Medulla oblongata (tissue), 1 donor: ENCODE measurements around the gene USP25.

ENCODE experiments used
- DNase-seq: peaks from one replicate; pipeline ENCODE4 v3.0.0-alpha.2; 2015; ENCODE audit errors: extremely low spot score

The USP25 gene, protein sequence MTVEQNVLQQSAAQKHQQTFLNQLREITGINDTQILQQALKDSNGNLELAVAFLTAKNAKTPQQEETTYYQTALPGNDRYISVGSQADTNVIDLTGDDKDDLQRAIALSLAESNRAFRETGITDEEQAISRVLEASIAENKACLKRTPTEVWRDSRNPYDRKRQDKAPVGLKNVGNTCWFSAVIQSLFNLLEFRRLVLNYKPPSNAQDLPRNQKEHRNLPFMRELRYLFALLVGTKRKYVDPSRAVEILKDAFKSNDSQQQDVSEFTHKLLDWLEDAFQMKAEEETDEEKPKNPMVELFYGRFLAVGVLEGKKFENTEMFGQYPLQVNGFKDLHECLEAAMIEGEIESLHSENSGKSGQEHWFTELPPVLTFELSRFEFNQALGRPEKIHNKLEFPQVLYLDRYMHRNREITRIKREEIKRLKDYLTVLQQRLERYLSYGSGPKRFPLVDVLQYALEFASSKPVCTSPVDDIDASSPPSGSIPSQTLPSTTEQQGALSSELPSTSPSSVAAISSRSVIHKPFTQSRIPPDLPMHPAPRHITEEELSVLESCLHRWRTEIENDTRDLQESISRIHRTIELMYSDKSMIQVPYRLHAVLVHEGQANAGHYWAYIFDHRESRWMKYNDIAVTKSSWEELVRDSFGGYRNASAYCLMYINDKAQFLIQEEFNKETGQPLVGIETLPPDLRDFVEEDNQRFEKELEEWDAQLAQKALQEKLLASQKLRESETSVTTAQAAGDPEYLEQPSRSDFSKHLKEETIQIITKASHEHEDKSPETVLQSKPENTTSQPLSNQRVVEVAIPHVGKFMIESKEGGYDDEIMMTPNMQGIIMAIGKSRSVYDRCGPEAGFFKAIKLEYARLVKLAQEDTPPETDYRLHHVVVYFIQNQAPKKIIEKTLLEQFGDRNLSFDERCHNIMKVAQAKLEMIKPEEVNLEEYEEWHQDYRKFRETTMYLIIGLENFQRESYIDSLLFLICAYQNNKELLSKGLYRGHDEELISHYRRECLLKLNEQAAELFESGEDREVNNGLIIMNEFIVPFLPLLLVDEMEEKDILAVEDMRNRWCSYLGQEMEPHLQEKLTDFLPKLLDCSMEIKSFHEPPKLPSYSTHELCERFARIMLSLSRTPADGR

DNA sequence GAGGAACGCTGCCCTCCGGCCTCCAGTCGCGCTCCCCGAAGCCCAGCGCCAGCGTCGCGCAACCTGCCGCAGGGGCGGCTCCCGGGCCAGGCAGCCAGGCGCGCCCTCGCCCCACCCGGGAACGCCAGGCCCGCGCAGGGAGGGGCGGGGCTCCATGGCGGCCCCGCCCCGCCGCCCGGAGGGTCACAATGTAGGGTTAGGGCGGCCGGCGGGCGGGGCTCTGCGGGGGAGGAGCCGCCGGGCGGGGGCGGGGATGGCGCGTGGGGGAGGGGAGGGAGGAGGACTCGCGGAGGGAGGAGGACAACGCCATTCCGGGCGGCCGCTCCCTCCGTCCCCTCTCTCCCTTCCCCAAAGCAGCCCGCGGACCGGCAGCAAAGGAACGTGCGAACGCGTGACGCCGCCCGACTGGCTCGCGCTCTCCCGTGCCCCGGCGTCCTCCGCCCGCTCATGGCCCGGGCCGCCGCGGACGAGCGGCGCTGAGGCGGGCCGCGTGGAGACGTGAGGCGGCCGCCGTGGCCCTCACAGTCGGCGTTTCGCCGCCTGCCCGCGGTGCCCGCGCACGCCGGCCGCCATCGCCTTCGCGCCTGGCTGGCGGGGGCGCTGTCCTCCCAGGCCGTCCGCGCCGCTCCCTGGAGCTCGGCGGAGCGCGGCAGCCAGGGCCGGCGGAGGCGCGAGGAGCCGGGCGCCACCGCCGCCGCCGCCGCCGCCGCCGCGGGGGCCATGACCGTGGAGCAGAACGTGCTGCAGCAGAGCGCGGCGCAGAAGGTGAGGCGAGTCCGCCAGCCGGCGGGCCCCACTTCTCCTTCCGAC lies at the start of gene USP25:
TSS of gene USP25 (plus strand) at position 309 of the 810 bp plus-strand sequence. CDS start at position 721, 412 bp downstream.
- peak; percentile 95 for DNase-seq

DNA sequence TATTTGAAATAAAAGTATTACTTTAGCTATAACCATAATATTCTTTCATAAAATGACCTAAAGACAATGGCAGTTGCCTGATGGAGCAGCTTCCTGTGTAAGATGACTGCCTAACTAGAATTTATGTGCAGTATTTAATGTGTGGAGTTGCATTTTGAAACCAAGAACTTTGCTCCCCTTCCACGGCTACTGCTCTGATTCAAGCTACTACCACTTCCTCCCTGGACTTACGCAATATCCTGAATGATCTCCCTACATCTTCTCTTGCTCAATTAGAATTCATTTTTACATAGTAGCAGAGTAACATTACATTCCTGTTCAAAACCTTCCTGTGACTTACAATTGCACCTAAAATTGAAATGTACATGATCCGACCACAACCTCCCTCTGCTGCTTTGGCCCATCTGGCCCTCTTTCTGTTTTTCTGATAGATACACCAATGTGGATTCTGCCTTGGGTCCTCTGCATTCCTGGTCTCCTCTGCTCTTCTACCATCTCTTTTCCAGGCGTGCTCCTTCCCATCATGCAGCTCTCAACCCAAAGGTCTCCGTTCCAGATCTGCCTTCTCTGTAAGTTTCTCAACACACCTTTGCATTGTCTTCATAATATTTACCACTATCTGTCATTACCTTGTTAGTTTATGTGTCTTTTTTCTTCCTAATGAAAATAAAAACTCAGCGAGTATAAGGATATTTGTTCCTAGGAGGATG lies 47.4 kb upstream of the USP25 start:
- DNase-seq = peak; percentile 21

GRCh38 chr21:15682977-15683376 lies 46.8 kb upstream of the USP25 start:
- DNase-seq = no peak

- DNase-seq = peak; percentile 60
These were observed 43.3 kb upstream of the USP25 start for GRCh38 chr21:15686506-15686905.

DNA sequence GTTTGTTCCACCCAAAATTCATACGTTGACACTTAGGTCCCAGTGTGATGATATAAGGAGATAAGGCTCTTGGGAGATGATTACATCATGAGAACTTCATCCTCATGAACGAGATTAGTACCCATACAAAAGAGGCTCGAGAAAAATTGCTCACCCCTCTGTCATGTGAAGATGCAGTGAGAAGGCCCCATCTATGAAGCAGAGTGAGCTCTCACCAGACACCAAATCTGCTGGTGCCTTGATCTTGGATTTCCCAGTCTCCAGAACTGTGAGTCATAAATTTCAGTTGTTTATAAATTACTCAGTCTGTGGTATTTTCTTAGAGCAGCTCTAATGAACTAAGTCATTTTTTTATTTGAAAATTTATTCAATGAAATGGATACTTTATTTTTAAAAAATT lies 42.6 kb upstream of the USP25 start:
- no peak for DNase-seq

GRCh38 chr21:15688016-15688415 lies 41.8 kb upstream of the USP25 start:
- no peak for DNase-seq

GRCh38 chr21:15688809-15689208 lies 41.0 kb upstream of the USP25 start:
- DNase-seq = peak; percentile 8

- DNase-seq = no peak
These were observed 37.1 kb upstream of the USP25 start for GRCh38 chr21:15692711-15693110.

GRCh38 chr21:15695241-15695640 lies 34.5 kb upstream of the USP25 start:
- DNase-seq = no peak

DNA sequence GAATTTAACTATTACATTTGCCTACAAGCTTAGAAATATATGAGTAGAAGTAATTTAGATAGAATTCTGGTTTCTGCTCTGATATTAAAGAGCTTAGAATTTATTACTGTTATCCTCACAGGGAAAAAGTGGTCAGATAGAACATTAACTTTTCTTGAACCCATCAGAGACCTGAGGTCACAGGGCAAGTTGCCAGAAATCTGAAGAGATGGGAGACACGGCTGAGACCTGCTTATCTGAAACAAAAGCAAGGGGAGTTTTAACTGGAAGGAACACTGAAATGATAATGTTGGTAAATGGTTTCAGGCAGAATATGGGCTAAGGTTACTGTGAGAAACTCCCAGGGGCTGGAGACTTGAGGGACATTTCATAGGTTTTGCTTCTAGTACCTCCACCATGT lies 28.0 kb upstream of the USP25 start:
- DNase-seq = no peak

GRCh38 chr21:15703932-15704331 lies 25.9 kb upstream of the USP25 start:
- no peak for DNase-seq

DNA sequence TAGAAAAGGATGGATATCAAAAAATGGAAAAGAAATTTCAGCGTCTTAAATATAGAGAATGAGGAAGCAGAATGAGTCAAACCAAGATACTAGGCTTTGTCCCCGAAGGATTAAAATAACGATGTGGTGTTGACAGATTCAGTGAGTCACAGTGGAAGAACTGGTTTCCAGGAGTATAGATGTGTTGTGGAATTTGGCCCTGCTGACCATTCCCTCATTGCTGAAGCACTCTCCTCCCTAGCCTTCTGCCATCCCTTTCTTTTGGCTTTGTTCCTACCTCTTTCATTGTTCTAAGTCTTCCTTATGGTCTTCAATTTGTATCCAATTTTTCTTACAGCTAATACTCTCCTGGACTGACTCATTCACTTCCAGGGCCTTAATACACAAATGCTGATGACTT lies 23.1 kb upstream of the USP25 start:
- DNase-seq = no peak

- no peak for DNase-seq
These were observed 16.4 kb upstream of the USP25 start for GRCh38 chr21:15713412-15713811.

DNA sequence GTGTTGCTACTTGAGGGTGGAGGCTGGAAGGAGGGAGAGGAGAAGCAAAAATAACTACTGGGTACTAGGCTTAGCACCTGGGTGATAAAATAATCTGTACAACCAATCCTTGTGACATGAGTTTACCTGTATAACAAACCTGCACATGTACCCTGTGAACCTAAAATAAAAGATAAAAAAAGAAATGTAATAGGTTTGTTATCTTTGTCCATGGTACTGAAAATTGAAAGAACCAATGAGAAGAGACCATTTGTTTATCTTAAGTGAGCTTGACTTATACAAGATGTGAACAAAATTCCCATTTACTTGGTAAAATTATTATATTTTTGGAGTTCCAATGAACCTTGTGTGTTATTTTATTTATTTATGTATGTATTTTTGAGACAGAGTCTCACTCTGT lies 11.1 kb upstream of the USP25 start:
- no peak for DNase-seq

- DNase-seq = no peak
These were observed 9.8 kb upstream of the USP25 start for GRCh38 chr21:15719976-15720375.

DNA sequence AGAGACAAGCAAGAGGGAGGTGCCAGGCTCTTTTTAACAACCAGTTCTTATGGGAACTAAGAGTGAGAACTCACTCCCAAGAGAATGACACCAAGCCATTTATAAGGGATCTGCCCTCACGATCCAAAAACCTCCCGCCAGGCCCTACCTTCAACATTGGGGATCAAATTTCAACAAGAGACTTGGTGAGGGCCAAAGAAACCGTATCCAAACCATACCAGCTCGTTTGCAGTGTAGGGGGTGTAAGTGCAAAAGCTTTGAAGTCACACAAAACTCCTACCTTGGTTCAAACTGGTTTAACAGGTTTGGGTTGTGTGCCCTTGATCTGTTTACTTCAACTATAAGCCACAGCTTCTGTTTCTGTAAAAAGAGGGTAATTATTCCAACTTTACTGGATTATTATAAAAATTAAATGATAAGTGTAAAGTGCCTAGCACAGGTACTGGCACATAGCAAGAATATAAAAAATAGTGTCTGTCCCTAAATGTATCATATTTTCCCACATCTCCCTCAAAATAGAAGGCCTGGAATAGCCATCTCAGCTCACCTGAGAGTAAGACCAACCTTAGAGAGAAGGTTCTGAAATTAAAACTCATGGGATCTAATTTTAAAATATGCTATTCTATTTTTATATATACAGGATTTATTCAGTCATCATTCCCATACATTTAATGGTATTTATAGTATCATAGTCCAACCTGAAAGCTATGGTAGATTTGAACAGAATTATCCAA lies 7.0 kb upstream of the USP25 start:
- DNase-seq = no peak

GRCh38 chr21:15725949-15726348 lies 3.8 kb upstream of the USP25 start:
- DNase-seq = no peak

DNA sequence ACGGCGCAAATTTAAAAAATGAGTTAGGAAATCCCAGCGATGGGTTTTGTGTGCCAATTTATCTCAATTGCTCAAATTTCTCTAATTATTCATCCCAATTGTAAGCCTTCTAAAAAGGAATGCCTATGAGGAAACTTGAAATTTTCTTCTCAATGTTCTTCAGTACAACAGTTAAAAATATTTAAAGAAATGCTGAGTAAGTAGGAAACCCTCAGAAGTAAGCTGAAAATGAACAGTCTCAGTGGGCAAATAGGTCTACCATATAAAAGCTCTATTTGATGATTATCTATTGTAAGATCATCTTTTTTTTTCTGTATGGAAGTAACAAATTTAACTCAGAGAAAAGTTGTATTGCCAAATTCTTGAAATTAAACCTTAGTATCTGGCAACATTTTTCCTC lies 1.7 kb upstream of the USP25 start:
- no peak for DNase-seq

DNA sequence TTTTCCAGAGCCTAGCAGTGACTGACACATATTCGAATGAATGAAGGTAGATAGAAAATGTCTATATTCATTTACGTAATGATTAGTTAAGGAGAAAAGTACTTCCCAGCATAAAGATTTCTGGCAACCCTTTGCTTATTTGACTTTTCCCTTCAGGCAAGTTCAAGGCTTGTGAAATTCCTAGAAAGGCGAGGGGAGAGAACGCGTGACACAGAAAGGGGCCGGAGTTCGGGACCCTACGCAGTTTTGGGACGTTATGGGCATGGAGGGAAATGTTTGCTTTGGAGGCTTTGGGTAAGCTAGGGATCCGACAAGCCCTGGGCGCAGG lies 472 bp upstream of the USP25 start:
- DNase-seq = no peak

- DNase-seq = peak; percentile 19
These were observed 881 bp downstream of the USP25 start for GRCh38 chr21:15730484-15731242.
